HG03432 (cell line): ENCODE data around the gene HIP1.
A peak's percentile ranks its signal among the peaks of the same experiment; 100 is the strongest.
"Not testable (repeated sequence)": the region's sequence is repeated elsewhere in the genome, so short reads cannot be mapped to it uniquely, and the experiment has no call there.

ENCODE experiments used
- ATAC-seq: cut with Tn5 transposase; IDR thresholded peaks from one replicate; pipeline ENCODE4 v1.9.1; 2021; ENCODE audit warnings: mild to moderate bottlenecking, moderate library complexity; ENCODE audit not compliant: unreplicated experiment

The HIP1 gene

DNA sequence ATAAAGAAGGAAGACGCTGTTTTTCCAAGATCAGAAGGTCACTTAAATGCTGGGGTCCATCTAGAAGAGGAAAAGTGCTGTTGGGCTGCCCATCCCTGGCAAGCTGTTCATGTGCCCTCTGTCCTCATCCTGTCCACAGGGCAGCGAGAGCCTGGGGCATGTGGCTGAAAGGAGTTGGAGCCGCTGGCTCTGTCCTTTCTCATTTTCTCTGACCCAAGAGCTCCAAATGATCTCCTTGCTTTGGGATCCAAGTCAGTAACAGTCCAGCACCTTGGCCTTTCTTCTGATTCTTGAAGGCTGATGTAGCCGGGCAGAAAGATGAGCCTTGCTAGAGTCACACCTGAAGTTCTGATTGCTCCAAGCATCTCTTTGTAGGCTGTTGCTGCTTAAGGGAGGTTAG lies 202.2 kb downstream of the HIP1 start:
- no peak for ATAC-seq

- ATAC-seq, result peak; percentile 72
Measured at GRCh38 chr7:75534727-75535307, 203.9 kb downstream of the HIP1 start.

DNA sequence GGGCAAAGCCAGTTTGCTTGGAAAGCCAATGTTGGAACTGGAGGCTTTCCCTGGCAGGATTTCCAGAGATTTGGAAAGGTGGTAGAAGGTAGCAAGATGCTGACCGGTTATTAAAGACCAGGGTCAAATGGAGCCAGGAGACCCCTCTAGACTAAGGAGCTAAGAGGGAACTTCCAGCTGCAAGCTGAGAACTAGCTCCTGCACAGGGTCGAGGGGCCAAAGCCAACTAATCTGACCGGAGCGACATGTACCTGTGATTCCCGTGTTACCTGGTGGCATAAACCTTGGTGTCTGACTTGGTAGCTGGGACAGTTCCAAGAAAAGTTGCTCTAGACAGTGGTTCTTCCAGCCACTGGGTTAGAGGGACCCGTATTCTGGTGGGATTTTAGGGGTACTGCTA lies 204.8 kb downstream of the HIP1 start:
- no peak for ATAC-seq

DNA sequence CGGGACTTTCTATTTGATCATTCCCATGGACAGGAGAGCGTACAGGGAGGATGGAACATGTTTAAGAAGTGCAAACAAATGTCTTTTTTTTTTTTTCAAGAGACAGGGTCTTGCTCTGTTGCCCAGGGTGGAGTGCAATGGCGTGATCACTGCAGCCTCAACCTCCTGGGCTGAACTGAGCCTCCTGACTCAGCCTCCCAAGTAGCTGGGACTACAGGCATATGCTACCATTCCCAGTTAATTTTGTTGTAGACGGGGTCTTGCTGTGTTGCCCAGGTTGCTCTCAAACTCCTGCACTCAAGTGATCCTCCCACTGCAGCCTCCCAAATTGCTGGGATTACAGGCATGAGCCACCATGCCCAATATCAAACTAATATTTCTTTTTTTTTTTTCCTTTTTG lies 206.1 kb downstream of the HIP1 start:
- no peak for ATAC-seq

DNA sequence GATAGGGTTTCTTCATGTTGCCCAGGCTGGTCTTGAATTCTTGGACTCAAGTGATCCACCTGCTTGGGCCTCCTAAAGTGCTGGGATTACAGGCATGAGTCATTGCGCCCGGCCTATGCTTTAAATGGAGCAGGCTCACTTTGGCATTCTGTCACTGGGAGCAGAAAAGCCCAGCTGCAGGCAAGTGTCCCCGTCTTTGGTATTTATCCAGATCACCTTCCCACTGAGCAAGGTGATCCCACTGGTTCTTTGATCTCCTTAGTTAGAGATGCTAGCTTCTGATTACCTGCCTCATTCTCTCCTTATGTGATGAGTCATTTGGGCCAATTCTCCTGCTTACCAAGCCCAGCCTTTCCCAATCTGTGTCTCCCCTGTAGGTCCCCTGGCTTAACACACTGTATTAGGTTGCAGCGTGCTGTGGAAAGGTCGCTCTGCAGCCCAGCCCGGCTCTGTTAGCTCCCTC lies 207.4 kb downstream of the HIP1 start:
- no peak for ATAC-seq

- not testable (repeated sequence) for ATAC-seq
Measured at GRCh38 chr7:75527224-75527722, 211.5 kb downstream of the HIP1 start.

- ATAC-seq, result not testable (repeated sequence)
Measured at GRCh38 chr7:75521727-75522126, 217.0 kb downstream of the HIP1 start.

DNA sequence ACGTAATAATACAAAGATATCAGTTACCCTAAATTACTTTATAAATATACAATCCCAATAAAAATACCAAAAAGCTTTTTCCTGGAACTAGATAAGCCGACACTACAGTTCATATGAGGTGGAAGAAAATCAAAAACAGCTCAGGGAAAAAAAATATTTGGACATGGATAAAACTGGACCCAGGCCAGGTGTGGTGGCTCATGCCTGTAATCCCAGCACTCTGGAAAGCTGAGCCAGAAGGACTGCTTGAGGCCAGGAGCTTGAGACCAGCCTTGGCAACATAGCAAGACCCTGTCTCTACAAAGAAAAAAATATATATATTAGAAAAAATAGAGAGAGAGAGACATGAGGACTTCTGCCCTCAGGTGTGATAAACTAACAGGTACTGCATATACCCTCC lies 219.9 kb downstream of the HIP1 start:
- ATAC-seq, result not testable (repeated sequence)

GRCh38 chr7:75509033-75509432 lies 229.7 kb downstream of the HIP1 start:
- ATAC-seq, result not testable (repeated sequence)

GRCh38 chr7:75492020-75492419 lies 246.7 kb downstream of the HIP1 start, which contains the start of gene SPDYE5:
Gene SPDYE5, plus strand, starts transcription at chr7:75492320. Its CDS starts 1,728 bp downstream, at chr7:75494048.
- ATAC-seq, result not testable (repeated sequence)

DNA sequence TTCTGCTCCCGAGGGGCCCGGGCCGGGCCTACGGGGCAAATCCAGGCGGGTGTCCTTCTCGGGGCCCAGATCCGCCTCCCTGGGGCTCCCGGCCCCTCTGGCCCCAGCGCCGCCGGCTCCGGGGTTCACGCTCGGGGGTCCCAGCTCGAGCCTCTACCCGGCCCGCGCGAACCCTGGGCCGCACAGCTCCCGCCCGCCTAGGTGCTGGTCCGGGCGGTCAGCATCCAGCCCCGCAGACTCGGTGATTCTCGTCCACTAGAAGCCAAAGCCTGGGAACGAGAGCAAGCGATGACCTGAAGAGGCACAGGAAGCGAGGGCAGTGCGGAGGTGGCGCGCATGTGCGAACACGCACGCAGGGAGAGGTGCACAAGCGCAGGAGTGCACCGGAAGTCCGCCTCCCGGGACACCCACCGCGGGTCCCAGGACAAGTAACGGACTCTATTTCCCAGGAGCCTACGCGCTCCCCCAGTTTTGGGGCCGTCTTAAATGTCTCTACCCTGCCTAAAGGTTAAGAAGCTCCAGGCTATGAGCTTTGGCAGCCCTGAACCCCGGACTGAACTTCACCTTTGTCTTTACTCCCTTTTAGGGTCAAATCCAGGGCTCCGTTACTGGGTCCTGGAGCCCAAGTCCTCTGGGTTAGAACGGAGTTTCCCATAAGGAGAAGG lies 252.6 kb downstream of the HIP1 start, which contains the start of gene POM121C:
POM121C (minus strand) TSS at position 321 of the 665 bp plus-strand sequence. CDS start 44,803 bp downstream, outside the sequence.
- ATAC-seq, result peak; percentile 99

DNA sequence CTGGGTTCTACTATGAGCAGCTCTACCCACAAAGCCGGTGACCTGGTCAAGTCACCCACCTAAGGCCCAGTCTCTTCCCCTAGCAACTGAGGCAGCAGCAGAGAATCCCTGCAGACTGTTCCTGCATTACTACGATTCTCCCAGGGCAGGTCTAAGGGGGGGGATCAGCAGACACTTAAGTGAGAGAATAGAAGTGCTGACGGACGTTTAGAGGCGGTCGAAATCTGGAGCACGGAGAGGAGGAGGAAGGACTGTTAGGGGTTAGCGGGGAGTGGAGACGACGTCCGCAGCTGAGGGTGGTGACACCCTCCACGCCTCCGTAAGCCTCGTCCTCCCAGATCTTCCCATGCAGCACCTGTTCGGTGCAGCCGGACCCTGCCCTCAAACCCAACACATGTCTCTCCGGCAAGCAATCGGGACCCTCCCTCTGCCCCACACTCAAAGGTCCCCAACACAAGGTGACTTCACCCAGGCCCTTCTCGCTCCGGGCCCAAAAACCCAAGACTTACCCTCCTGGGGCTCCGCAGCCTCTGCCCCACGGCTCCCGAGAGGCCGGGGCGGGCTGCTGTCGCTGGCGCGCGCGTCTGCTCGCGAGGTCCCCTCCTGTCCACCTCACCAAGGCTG lies 253.3 kb downstream of the HIP1 start:
- ATAC-seq, result not testable (repeated sequence)
